H1 (cell line): Measurements from ENCODE around the gene COPZ2. TPM values are rescaled to one million over a fixed set of nuclear protein-coding genes. Genes with fewer than 3 reads are reported as not detected.
A peak's percentile ranks its signal among the peaks of the same experiment; 100 is the strongest.

ENCODE experiments used
- BRCA1 ChIP-seq: IDR thresholded peaks from 2 replicates; pipeline ENCODE4 v1.6.1; 2012; ENCODE audit warnings: low read depth, low read length, improper control_type of control experiment
- CHD1 ChIP-seq: IDR thresholded peaks from 2 replicates; pipeline ENCODE4 v1.6.1; 2012; ENCODE audit warnings: low read depth, low read length, improper control_type of control experiment
- CHD2 ChIP-seq: IDR thresholded peaks from 2 replicates; pipeline ENCODE4 v1.6.1; 2012; ENCODE audit warnings: low read length, improper control_type of control experiment
- CREB1 ChIP-seq: IDR thresholded peaks from 2 replicates; pipeline ENCODE4 v1.6.1; 2012; ENCODE audit warnings: inconsistent platforms
- CTCF ChIP-seq, 3 experiments: IDR thresholded peaks; 1 replicate in 2 of 3; 2 replicates in 1 of 3; pipeline versions ENCODE4 v1.5.1 to v1.6.1; 2011; ENCODE audit warnings: low read length in 3 of 3, mild to moderate bottlenecking in 3 of 3, inconsistent platforms in 2 of 3, low read depth in 1 of 3, moderate library complexity in 1 of 3; ENCODE audit not compliant: insufficient read depth in 1 of 3; ENCODE audit errors: control extremely low read depth in 1 of 3
- E2F6 ChIP-seq: IDR thresholded peaks from 2 replicates; pipeline ENCODE4 v1.6.1; 2012; ENCODE audit warnings: inconsistent platforms
- EZH2 ChIP-seq: fragments of 200-600 bp; sonication (generic); IDR thresholded peaks from 2 replicates; pipeline ENCODE4 v1.7.1; 2012; ENCODE audit warnings: low read depth, mild to moderate bottlenecking, moderate library complexity, low read length, inconsistent platforms; ENCODE audit not compliant: severe bottlenecking
- GABPA ChIP-seq: IDR thresholded peaks from 2 replicates; pipeline ENCODE4 v1.6.1; 2011; ENCODE audit warnings: mild to moderate bottlenecking, low read length, moderate library complexity, borderline replicate concordance; ENCODE audit not compliant: insufficient read depth
- GTF2F1 ChIP-seq: IDR thresholded peaks from 2 replicates; pipeline ENCODE4 v1.6.1; 2012; ENCODE audit warnings: low read depth, low read length, improper control_type of control experiment, borderline replicate concordance
- JUN ChIP-seq: IDR thresholded peaks from 2 replicates; pipeline ENCODE4 v1.6.1; 2011; ENCODE audit warnings: low read depth, mild to moderate bottlenecking, improper control_type of control experiment, low read length
- KDM4A ChIP-seq: IDR thresholded peaks from one replicate; pipeline ENCODE4 v1.7.1; 2012; ENCODE audit warnings: low read depth, mild to moderate bottlenecking, moderate library complexity, low read length, inconsistent platforms; ENCODE audit not compliant: severe bottlenecking
- POLR2A ChIP-seq, 2 experiments: IDR thresholded peaks; 1 replicate in 1 of 2; 2 replicates in 1 of 2; pipeline ENCODE4 v1.6.1; 2011; ENCODE audit warnings: low read depth in 2 of 2, low read length in 2 of 2, mild to moderate bottlenecking in 2 of 2; ENCODE audit errors: control extremely low read depth in 1 of 2
- POLR2AphosphoS5 ChIP-seq: IDR thresholded peaks from 2 replicates; pipeline ENCODE4 v1.6.1; 2011; ENCODE audit warnings: low read depth, low read length
- POU5F1 ChIP-seq: IDR thresholded peaks from 2 replicates; pipeline ENCODE4 v1.6.1; 2011; ENCODE audit warnings: low read depth, mild to moderate bottlenecking, low read length, moderate library complexity
- RAD21 ChIP-seq, 2 experiments: IDR thresholded peaks in 1 of 2; conservative IDR thresholded peaks in 1 of 2; 2 replicates each; pipeline ENCODE4 v1.6.1; 2011; ENCODE audit warnings: low read depth in 2 of 2, low read length in 2 of 2, improper control_type of control experiment in 1 of 2, inconsistent platforms in 1 of 2, mild to moderate bottlenecking in 1 of 2, moderate library complexity in 1 of 2
- RNF2 ChIP-seq: fragments of 200-900, 300-1000 bp; sonication (generic); IDR thresholded peaks from 2 replicates; pipeline ENCODE4 v1.7.1; 2016; ENCODE audit warnings: borderline replicate concordance, low read depth, mild to moderate bottlenecking, antibody characterized with exemption, low read length; ENCODE audit not compliant: poor library complexity, severe bottlenecking; ENCODE audit errors: missing control alignments
- SIN3A ChIP-seq, 2 experiments: IDR thresholded peaks in 1 of 2; conservative IDR thresholded peaks in 1 of 2; 2 replicates each; pipeline ENCODE4 v1.6.1; 2011 to 2012; ENCODE audit warnings: low read length in 2 of 2, improper control_type of control experiment in 1 of 2, low read depth in 1 of 2, mild to moderate bottlenecking in 1 of 2
- SIRT6 ChIP-seq: IDR thresholded peaks from one replicate; pipeline ENCODE4 v1.7.1; 2012; ENCODE audit warnings: low read length, inconsistent platforms
- SUZ12 ChIP-seq: fragments of 200-600 bp; sonication (generic); IDR thresholded peaks from 2 replicates; pipeline ENCODE4 v1.6.1; 2012; ENCODE audit warnings: mild to moderate bottlenecking, inconsistent platforms, low read length, moderate library complexity, mixed read lengths
- polyA plus RNA-seq, 7 experiments: library from polyadenylated mRNA; depleted of rRNA in 3 of 7; stranded (reverse) in 5 of 7; unstranded in 2 of 7; fragments of >200 nt in 5 of 7; fragments of 200-250 nt in 2 of 7; gene quantifications; 1 replicate in 5 of 7; 2 replicates in 1 of 7; 4 replicates in 1 of 7; pipeline versions ENCODE4 v1.2.1 to v1.2.3, GENCODE V29; 2011 to 2013; ENCODE audit warnings: missing spikeins in 2 of 7, mixed read lengths in 2 of 7
- total RNA-seq: library from RNA; stranded (reverse); fragmentation: NEBNext Ultra II Directional; extraction: Animal tissue kit (Norgen Biotek cat#: 25700); gene quantifications from 2 replicates; pipeline ENCODE4 v1.2.1, GENCODE V29; 2021

COPZ2 gene
- total and polyA plus RNA-seq, 2 of the 8 experiments (the other 6 are each of a cell fraction or from before 2014, with no cell fraction given) = 0.24 TPM; not detected in 1

- peak; percentile 47 for TF ChIP-seq SUZ12
- no peak for TF ChIP-seq JUN
- TF ChIP-seq CREB1 = no peak
- TF ChIP-seq SIN3A (conservative IDR thresholded peaks at IDR 0.05 in 1 of 2, IDR thresholded peaks at IDR 0.05 in 1 of 2; ENCODE audit: low read depth in 1 of 2, low read length in 2 of 2) = 0 out of 4 replicates have a peak, but pooled peaks have one; percentile 35 to 85
- TF ChIP-seq EZH2 = peak; percentile 40
- no peak for TF ChIP-seq BRCA1
- no peak for TF ChIP-seq E2F6
- no peak for TF ChIP-seq POU5F1
- TF ChIP-seq POLR2A (IDR thresholded peaks at IDR 0.05; ENCODE audit: control extremely low read depth in 1 of 2, low read depth in 2 of 2, low read length in 2 of 2) = no peak
- TF ChIP-seq CTCF (IDR thresholded peaks at IDR 0.05; ENCODE audit: control extremely low read depth in 1 of 3, insufficient read depth in 1 of 3, low read depth in 1 of 3, low read length in 3 of 3) = peak; percentile 61 to 73 (median 68)
- peak; percentile 41 to 51 for TF ChIP-seq RAD21 (IDR thresholded peaks at IDR 0.05 in 1 of 2, conservative IDR thresholded peaks at IDR 0.05 in 1 of 2; ENCODE audit: low read depth in 2 of 2, low read length in 2 of 2)
- peak; percentile 37 for TF ChIP-seq RNF2
- no peak for TF ChIP-seq POLR2AphosphoS5
- TF ChIP-seq KDM4A = peak; percentile 82
- 0 out of 2 replicates have a peak, but pooled peaks have one; percentile 19 for TF ChIP-seq GABPA
- TF ChIP-seq CHD1 = no peak
- TF ChIP-seq GTF2F1 = no peak
- no peak for TF ChIP-seq CHD2
- TF ChIP-seq SIRT6 = no peak
These were observed at the start of gene COPZ2 (continued) for GRCh38 chr17:48037036-48037837.
